Measurements from ENCODE around the gene CFI.

CFI gene

GRCh38 chr4:109815151-109816081 is 13.6 kb upstream of the CFI start, which contains the start of gene GAR1:
Gene GAR1 (plus strand): TSS chr4:109815762. CDS start chr4:109816165, 403 bp downstream.
- peak; percentile 92 for DNase-seq
- Histone ChIP-seq H3K4me1 (ENCODE audit: insufficient read depth, low read length) (peaks cover 32% of the 10 kb centered on the region), H3K4me3 (ENCODE audit: low read depth in 1 of 2, low read length in 2 of 2) (peak within 1 kb of the TSS; percentile 59 to 81), H3K9ac (ENCODE audit: low read depth, low read length) (peak within 1 kb of the TSS; percentile 67), H3K27ac (ENCODE audit: low read length) (peak within 1 kb of the TSS; percentile 86), H3K79me2 (ENCODE audit: insufficient read depth, low read length) (peaks cover 41% of the 10 kb centered on the region), H2AFZ (ENCODE audit: low read depth, low read length) (peak within 1 kb of the TSS; percentile 92), H3K27me3 (ENCODE audit: insufficient read depth, low read length, poor library complexity) (no peaks in the 10 kb centered on the region), H3K4me2 (ENCODE audit: insufficient read depth, low read length) (peak within 1 kb of the TSS; percentile 76), H3K9me3 (ENCODE audit: insufficient read depth, low read length, severe bottlenecking) (no peaks in the 10 kb centered on the region), H3K36me3 (ENCODE audit: insufficient read depth, low read length) (peaks cover 36% of the 10 kb centered on the region), H4K20me1 (ENCODE audit: insufficient read depth, low read length) (no peaks in the 10 kb centered on the region; the same call in 1 of the 2 replicates)
- TF ChIP-seq CTCF (IDR thresholded peaks at IDR 0.05; ENCODE audit: borderline replicate concordance, extremely low read depth, low read length, poor library complexity, severe bottlenecking) (no peak), EZH2 (IDR thresholded peaks at IDR 0.05; ENCODE audit: borderline replicate concordance, low read depth, low read length, severe bottlenecking) (no peak)
- ATAC-seq (ENCODE audit: insufficient read depth, low read depth) = peak; percentile 92

GRCh38 chr4:109811707-109812106 is 9.9 kb upstream of the CFI start:
- no peak for ATAC-seq (ENCODE audit: insufficient read depth, low read depth)
- no peak overlapping the region for H3K27ac ChIP-seq (ENCODE audit: low read length)
- no peaks in the 10 kb centered on the region for H4K20me1 ChIP-seq (ENCODE audit: insufficient read depth, low read length)
- H2AFZ ChIP-seq (ENCODE audit: low read depth, low read length) = no peak overlapping the region
- no peak for DNase-seq
- no peak overlapping the region for H3K4me3 ChIP-seq (ENCODE audit: low read depth in 1 of 2, low read length in 2 of 2)
- TF ChIP-seq EZH2 (IDR thresholded peaks at IDR 0.05; ENCODE audit: borderline replicate concordance, low read depth, low read length, severe bottlenecking) (no peak), CTCF (IDR thresholded peaks at IDR 0.05; ENCODE audit: borderline replicate concordance, extremely low read depth, low read length, poor library complexity, severe bottlenecking) (no peak)
- H3K27me3 ChIP-seq (ENCODE audit: insufficient read depth, low read length, poor library complexity) = no peaks in the 10 kb centered on the region
- H3K9ac ChIP-seq (ENCODE audit: low read depth, low read length) = no peak overlapping the region
- H3K4me1 ChIP-seq (ENCODE audit: insufficient read depth, low read length) = peaks cover 18% of the 10 kb centered on the region
- H3K36me3 ChIP-seq (ENCODE audit: insufficient read depth, low read length) = no peaks in the 10 kb centered on the region
- no peaks in the 10 kb centered on the region for H3K9me3 ChIP-seq (ENCODE audit: insufficient read depth, low read length, severe bottlenecking)
- peaks cover 13% of the 10 kb centered on the region for H3K79me2 ChIP-seq (ENCODE audit: insufficient read depth, low read length)
- no peak overlapping the region for H3K4me2 ChIP-seq (ENCODE audit: insufficient read depth, low read length)

GRCh38 chr4:109810552-109811387 is 9.0 kb upstream of the CFI start:
- ATAC-seq (ENCODE audit: insufficient read depth, low read depth) (no peak), DNase-seq (no peak)
- Histone ChIP-seq H2AFZ (ENCODE audit: low read depth, low read length) (no peak overlapping the region), H4K20me1 (ENCODE audit: insufficient read depth, low read length) (no peaks in the 10 kb centered on the region), H3K9ac (ENCODE audit: low read depth, low read length) (no peak overlapping the region), H3K36me3 (ENCODE audit: insufficient read depth, low read length) (no peaks in the 10 kb centered on the region), H3K27ac (ENCODE audit: low read length) (no peak overlapping the region), H3K9me3 (ENCODE audit: insufficient read depth, low read length, severe bottlenecking) (no peaks in the 10 kb centered on the region), H3K4me2 (ENCODE audit: insufficient read depth, low read length) (no peak overlapping the region), H3K4me1 (ENCODE audit: insufficient read depth, low read length) (peaks cover 12% of the 10 kb centered on the region), H3K4me3 (ENCODE audit: low read depth in 1 of 2, low read length in 2 of 2) (no peak overlapping the region), H3K79me2 (ENCODE audit: insufficient read depth, low read length) (peaks cover 4% of the 10 kb centered on the region), H3K27me3 (ENCODE audit: insufficient read depth, low read length, poor library complexity) (no peaks in the 10 kb centered on the region)
- TF ChIP-seq CTCF (IDR thresholded peaks at IDR 0.05; ENCODE audit: borderline replicate concordance, extremely low read depth, low read length, poor library complexity, severe bottlenecking) (no peak), EZH2 (IDR thresholded peaks at IDR 0.05; ENCODE audit: borderline replicate concordance, low read depth, low read length, severe bottlenecking) (no peak)
